K562 (cell line): Measurements from ENCODE around the gene GAPVD1. TPM values are rescaled to one million over a fixed set of nuclear protein-coding genes. Genes with fewer than 3 reads are reported as not detected.

Source experiments
- ATAC-seq: fragments of 200-7000 bp; cut with Tn5 transposase; 3 replicates; pipeline ENCODE4 v1.9.1; 2020; ENCODE audit warnings: moderate library complexity
- BruUV-seq: library from RNA; stranded (reverse); fragments of 400-500 nt; replicated peaks from 2 replicates; lab custom pipeline; 2021; lab: Mats Ljungman, UMichigan
- CTCF ChIA-PET: fragments of 300-600 bp; formaldehyde crosslinking; extraction: SDS; loops from one replicate; lab custom pipeline; 2021; ENCODE audit warnings: low intra/inter-chr PET ratio; lab: Yijun Ruan, JAX
- POLR2A ChIA-PET: fragments of 300-600, 350-650 bp; sonication (Branson Sonifier 250); formaldehyde crosslinking; extraction: SDS; loops from one replicate; lab custom pipeline; 2021; ENCODE audit warnings: antibody characterized with exemption, inconsistent platforms; lab: Yijun Ruan, JAX
- DNase-seq, 4 experiments: peaks; one replicate each; pipeline versions ENCODE4 v3.0.0 to v3.0.0-alpha.2; 2011 to 2018; ENCODE audit warnings: low spot score in 3 of 4, mixed read lengths in 3 of 4; ENCODE audit errors: extremely low read depth in 1 of 4
- FAIRE-seq: peaks from 2 replicates; lab custom pipeline; 2011; peaks lifted over from hg19 to GRCh38; lab: Jason Lieb, UNC
- H2AFZ ChIP-seq: 2 replicates; pipeline ENCODE4 v1.6.0; 2011; ENCODE audit warnings: low read depth, low read length, control low read depth, inconsistent platforms
- H3K27ac ChIP-seq: fragments of 200-600 bp; 3 replicates; pipeline ENCODE4 v1.8.0; 2011; ENCODE audit warnings: low read depth, mild to moderate bottlenecking, control low read depth, inconsistent platforms, low read length, moderate library complexity, mixed read lengths; ENCODE audit errors: extremely low read depth
- H3K27me3 ChIP-seq, 2 experiments: fragments of 300-600 bp in 1 of 2; 2 replicates in 1 of 2; 3 replicates in 1 of 2; pipeline versions ENCODE4 v1.6.0 to v1.8.0; 2011; ENCODE audit warnings: inconsistent platforms in 2 of 2, low read length in 2 of 2, mild to moderate bottlenecking in 1 of 2, mixed read lengths in 1 of 2, moderate library complexity in 1 of 2; ENCODE audit not compliant: control insufficient read depth in 2 of 2, insufficient read depth in 2 of 2
- H3K36me3 ChIP-seq: fragments of 300-600 bp; 3 replicates; pipeline ENCODE4 v1.8.0; 2011; ENCODE audit warnings: mild to moderate bottlenecking, low read length, inconsistent platforms; ENCODE audit not compliant: control insufficient read depth, insufficient read depth
- H3K4me1 ChIP-seq, 2 experiments: fragments of 200-600 bp in 1 of 2; replicated peaks in 1 of 2; 2 replicates in 1 of 2; 3 replicates in 1 of 2; pipeline versions ENCODE4 v1.5.1 to v1.8.0; 2011; ENCODE audit warnings: inconsistent platforms in 2 of 2, low read length in 2 of 2, mild to moderate bottlenecking in 1 of 2, mixed read lengths in 1 of 2, moderate library complexity in 1 of 2; ENCODE audit not compliant: control insufficient read depth in 2 of 2, insufficient read depth in 2 of 2
- H3K4me2 ChIP-seq: 2 replicates; pipeline ENCODE4 v1.6.1; 2011; ENCODE audit warnings: low read length, control low read depth, inconsistent platforms, mixed read lengths; ENCODE audit not compliant: insufficient read depth
- H3K4me3 ChIP-seq: fragments of 200-600 bp; sonication (generic), shearing (Covaris generic); 2 replicates; pipeline ENCODE4 v1.5.1; 2016; ENCODE audit warnings: control low read depth, inconsistent platforms
- H3K79me2 ChIP-seq: fragments of 200-600 bp; 3 replicates; pipeline ENCODE4 v1.8.0; 2011; ENCODE audit warnings: low read length, inconsistent platforms; ENCODE audit not compliant: control insufficient read depth, insufficient read depth
- H3K9ac ChIP-seq, 2 experiments: 2 replicates each; pipeline versions ENCODE4 v1.6.0 to v1.6.1; 2011; ENCODE audit warnings: low read depth in 2 of 2, low read length in 2 of 2, control low read depth in 1 of 2, inconsistent platforms in 1 of 2, mild to moderate bottlenecking in 1 of 2, mixed read lengths in 1 of 2; ENCODE audit not compliant: insufficient read depth in 1 of 2
- H3K9me1 ChIP-seq: one replicate; pipeline ENCODE4 v1.6.0; 2011; ENCODE audit warnings: inconsistent platforms, mild to moderate bottlenecking, low read length, moderate library complexity; ENCODE audit not compliant: control insufficient read depth, insufficient read depth
- H3K9me3 ChIP-seq: replicated peaks from 2 replicates; pipeline ENCODE4 v1.5.1; 2011; ENCODE audit warnings: low read depth, low read length, inconsistent platforms; ENCODE audit not compliant: control insufficient read depth, insufficient read depth
- H4K20me1 ChIP-seq: replicated peaks from 2 replicates; pipeline ENCODE4 v1.6.1; 2011; ENCODE audit warnings: low read length, inconsistent platforms, mixed read lengths; ENCODE audit not compliant: control insufficient read depth, insufficient read depth
- ADNP ChIP-seq: fragments of 200-800 bp; sonication (Bioruptor generic); IDR thresholded peaks from 2 replicates; pipeline ENCODE4 v1.6.1; 2016; ENCODE audit warnings: missing genetic modification characterization, missing compliant biosample characterization
- ASH1L ChIP-seq: fragments of 450-650 bp; IDR thresholded peaks from 2 replicates; pipeline ENCODE4 v1.6.1; 2018; ENCODE audit warnings: borderline replicate concordance, mild to moderate bottlenecking, low read depth; ENCODE audit not compliant: partially characterized antibody
- BCOR ChIP-seq: fragments of 450-650 bp; IDR thresholded peaks from 2 replicates; pipeline ENCODE4 v1.6.1; 2016
- BHLHE40 ChIP-seq: IDR thresholded peaks from 2 replicates; pipeline ENCODE4 v1.6.1; 2011; ENCODE audit warnings: low read length, improper control_type of control experiment
- ERF ChIP-seq: fragments of 450-650 bp; formaldehyde crosslinking; IDR thresholded peaks from 2 replicates; pipeline ENCODE4 v1.4.0; 2020; ENCODE audit warnings: mild to moderate bottlenecking, mixed read lengths
- FOXJ3 ChIP-seq: sonication (generic); formaldehyde crosslinking; IDR thresholded peaks from 2 replicates; pipeline ENCODE4 v1.4.0; 2020; ENCODE audit warnings: mild to moderate bottlenecking, missing genetic modification reagents
- KDM1A ChIP-seq, 2 experiments: fragments of 450-650 bp; IDR thresholded peaks; 2 replicates each; pipeline ENCODE4 v1.6.1; 2016; ENCODE audit warnings: mild to moderate bottlenecking in 2 of 2
- MECOM ChIP-seq: fragments of 250-450 bp; sonication (Bioruptor Pico); IDR thresholded peaks from 2 replicates; pipeline ENCODE4 v1.8.0; 2022; ENCODE audit warnings: inconsistent platforms
- MYC ChIP-seq, 2 experiments: fragments of 250-450 bp in 1 of 2; sonication (Bioruptor Pico) in 1 of 2; IDR thresholded peaks; 2 replicates each; pipeline versions ENCODE4 v1.5.1 to v1.6.1; 2012 to 2021; ENCODE audit warnings: low read depth in 2 of 2, borderline replicate concordance in 1 of 2, improper control_type of control experiment in 1 of 2, low read length in 1 of 2, mild to moderate bottlenecking in 1 of 2, moderate library complexity in 1 of 2
- RBM25 ChIP-seq: fragments of 200-400 bp; formaldehyde crosslinking; IDR thresholded peaks from 2 replicates; pipeline ENCODE4 v1.6.1; 2018; ENCODE audit warnings: low read length, low read depth, moderate library complexity; ENCODE audit not compliant: severe bottlenecking
- SMARCC2 ChIP-seq: fragments of 450-650 bp; IDR thresholded peaks from 2 replicates; pipeline ENCODE4 v1.6.1; 2017; ENCODE audit warnings: antibody characterized with exemption, moderate library complexity, mild to moderate bottlenecking, low read depth
- ZNF232 ChIP-seq: sonication (generic); formaldehyde crosslinking; IDR thresholded peaks from 2 replicates; pipeline ENCODE4 v1.8.0; 2022; ENCODE audit warnings: mild to moderate bottlenecking, missing genetic modification reagents
- WGBS: fragments of 100-300 bp; shearing (Covaris generic); methylation state at CpG from one replicate; pipeline ENCODE4 v1.1.6; 2016; ENCODE audit warnings: low coverage, mixed read lengths; ENCODE audit not compliant: insufficient coverage; ENCODE audit errors: missing lambda C conversion rate; 5-methylcytosine and 5-hydroxymethylcytosine counted together
- in situ Hi-C: fragments of 300-500 bp; cut with MboI; formaldehyde crosslinking; loops from 4 replicates; pipeline ENCODE4 v1.15.0; 2018; ENCODE audit warnings: inconsistent platforms, mixed read lengths
- intact Hi-C: fragments of 100-400 bp; cut with micrococcal nuclease; formaldehyde crosslinking; loops from 2 replicates; pipeline ENCODE4 v1.14.2; 2022
- polyA plus RNA-seq, 8 experiments: library from polyadenylated mRNA; depleted of rRNA in 4 of 8; stranded (reverse) in 5 of 8; unstranded in 3 of 8; fragments of >200 nt; fragmentation: Nextera tagmentation in 2 of 8; fragmentation: Illumina TruSeq in 1 of 8; extraction: Ambion mirVana in 2 of 8; extraction: Trizol in 1 of 8; gene quantifications; 2 replicates each; pipeline versions ENCODE4 v1.2.1 to v1.2.3, GENCODE V29; 2011 to 2014; ENCODE audit warnings: inconsistent platforms in 1 of 8, missing spikeins in 1 of 8
- total RNA-seq, 7 experiments: library from RNA; depleted of rRNA in 6 of 7; stranded (reverse); fragments of >200 nt in 6 of 7; fragmentation: Illumina TruSeq in 2 of 7; extraction: Trizol in 2 of 7; gene quantifications; 2 replicates each; pipeline versions ENCODE4 v1.2.1 to v1.2.3, GENCODE V29; 2011 to 2021; ENCODE audit warnings: low replicate concordance in 1 of 7
- TF ChIP-seq, protein P1 (sequence below): conservative IDR thresholded peaks from 2 replicates; pipeline ENCODE4 v1.6.1; 2011; ENCODE audit warnings: low read depth, mild to moderate bottlenecking, low read length; ENCODE audit not compliant: control insufficient read depth
- TF ChIP-seq, protein P2 (sequence below): fragments of 450-650 bp; IDR thresholded peaks from 2 replicates; pipeline ENCODE4 v1.6.1; 2014; ENCODE audit warnings: low read depth, mild to moderate bottlenecking, moderate library complexity, borderline replicate concordance

The GAPVD1 gene
- total and polyA plus RNA-seq, 9 of the 15 experiments (the other 6 are each of a cell fraction or from before 2014, with no cell fraction given), result 9.5 to 66.1 (median 45.5) TPM

DNA sequence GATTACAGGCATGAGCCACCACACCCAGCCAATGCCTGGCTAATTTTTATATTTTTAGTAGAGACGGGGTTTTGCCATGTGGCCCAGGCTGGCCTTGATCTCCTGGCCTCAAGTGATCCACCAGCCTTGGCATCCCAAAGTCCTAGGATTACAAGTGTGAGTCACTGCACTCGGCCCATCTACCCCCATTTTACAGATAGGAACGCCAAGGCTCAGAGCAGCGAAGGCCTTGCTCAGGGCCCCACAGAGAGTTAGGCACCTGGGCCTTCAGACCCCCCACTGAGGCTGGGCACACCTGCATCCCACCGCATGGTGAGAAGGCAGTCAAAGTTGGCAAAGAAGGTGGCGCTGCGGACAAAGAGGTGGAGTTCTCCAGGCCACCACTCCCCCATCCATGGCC, 143.1 kb downstream of the GAPVD1 start:
- CTCF ChIA-PET, result interaction anchor here (0.7 kb wide), 1 partner anchor 300 kb away, joined by 3 read pairs; no protein-coding TSS in a partner anchor
- Histone ChIP-seq H4K20me1 (no peaks in the 10 kb centered on the region), H3K4me3 (no peak overlapping the region), H3K27me3 (no peaks in the 10 kb centered on the region; a peak in 1 of 5 replicates), H3K79me2 (no peaks in the 10 kb centered on the region; the same call in 2 of the 3 replicates), H3K9me3 (peaks cover under 1% of the 10 kb centered on the region; the same call in 1 of the 2 replicates), H2AFZ (no peak overlapping the region), H3K36me3 (no peaks in the 10 kb centered on the region), H3K27ac (no peak overlapping the region), H3K4me2 (no peak overlapping the region), H3K9me1 (no peaks in the 10 kb centered on the region), H3K4me1 (peaks cover 5 to 46% of the 10 kb centered on the region in 2 experiments; a peak in 4 of 5 replicates)
- FAIRE-seq (no peak), ATAC-seq (no peak), DNase-seq (no peak)
- in situ Hi-C loops (loop anchor here (5.0 to 10.0 kb wide), 2 partner anchors 990 to 1078 kb away; no protein-coding TSS in a partner anchor), intact Hi-C loops (loop anchor here (5.0 kb wide), 2 partner anchors 993 to 1088 kb away; no protein-coding TSS in a partner anchor)
- TF ChIP-seq ZNF232 (CRISPR knock-in tag), result no peak
- TF ChIP-seq ADNP (tag), result 0 out of 2 replicates have a peak, but pooled peaks have one; percentile 39
- TF ChIP-seq, protein P1, sequence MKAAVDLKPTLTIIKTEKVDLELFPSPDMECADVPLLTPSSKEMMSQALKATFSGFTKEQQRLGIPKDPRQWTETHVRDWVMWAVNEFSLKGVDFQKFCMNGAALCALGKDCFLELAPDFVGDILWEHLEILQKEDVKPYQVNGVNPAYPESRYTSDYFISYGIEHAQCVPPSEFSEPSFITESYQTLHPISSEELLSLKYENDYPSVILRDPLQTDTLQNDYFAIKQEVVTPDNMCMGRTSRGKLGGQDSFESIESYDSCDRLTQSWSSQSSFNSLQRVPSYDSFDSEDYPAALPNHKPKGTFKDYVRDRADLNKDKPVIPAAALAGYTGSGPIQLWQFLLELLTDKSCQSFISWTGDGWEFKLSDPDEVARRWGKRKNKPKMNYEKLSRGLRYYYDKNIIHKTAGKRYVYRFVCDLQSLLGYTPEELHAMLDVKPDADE, result no peak
- TF ChIP-seq KDM1A (IDR thresholded peaks at IDR 0.05), result peak; percentile 7 to 46; a peak in 1 of 4 replicates
- TF ChIP-seq, protein P2, sequence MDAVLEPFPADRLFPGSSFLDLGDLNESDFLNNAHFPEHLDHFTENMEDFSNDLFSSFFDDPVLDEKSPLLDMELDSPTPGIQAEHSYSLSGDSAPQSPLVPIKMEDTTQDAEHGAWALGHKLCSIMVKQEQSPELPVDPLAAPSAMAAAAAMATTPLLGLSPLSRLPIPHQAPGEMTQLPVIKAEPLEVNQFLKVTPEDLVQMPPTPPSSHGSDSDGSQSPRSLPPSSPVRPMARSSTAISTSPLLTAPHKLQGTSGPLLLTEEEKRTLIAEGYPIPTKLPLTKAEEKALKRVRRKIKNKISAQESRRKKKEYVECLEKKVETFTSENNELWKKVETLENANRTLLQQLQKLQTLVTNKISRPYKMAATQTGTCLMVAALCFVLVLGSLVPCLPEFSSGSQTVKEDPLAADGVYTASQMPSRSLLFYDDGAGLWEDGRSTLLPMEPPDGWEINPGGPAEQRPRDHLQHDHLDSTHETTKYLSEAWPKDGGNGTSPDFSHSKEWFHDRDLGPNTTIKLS, result no peak
- peak; percentile 59; the same call in 1 of the 2 replicates for TF ChIP-seq BCOR
- no peak for TF ChIP-seq BHLHE40
- TF ChIP-seq FOXJ3 (CRISPR knock-in tag), result no peak
- TF ChIP-seq SMARCC2, result no peak
- no peak for TF ChIP-seq ASH1L
- peak; percentile 62 for TF ChIP-seq RBM25
- TF ChIP-seq MYC (IDR thresholded peaks at IDR 0.05; ENCODE audit: low read depth, low read length), result no peak
- no peak for TF ChIP-seq MYC (CRISPR knock-in tag; IDR thresholded peaks at IDR 0.05; ENCODE audit: borderline replicate concordance, low read depth)
- TF ChIP-seq MECOM (CRISPR knock-in tag), result no peak
- no peak for TF ChIP-seq ERF (CRISPR knock-in tag)
- TF ChIP-seq, all 486 proteins: peak for 4
- 24% methylated on average over 7 of the region's 7 CpGs for WGBS
- BruUV-seq, result no TSS peak
- POLR2A ChIA-PET, result interaction anchor here (0.6 kb wide), 1 partner anchor 279 kb away, joined by 3 read pairs; no protein-coding TSS in a partner anchor
- H3K9ac ChIP-seq, result no peak overlapping the region
